ENCODE measurements around the gene COL4A2.
A peak's percentile ranks its signal among the peaks of the same experiment; 100 is the strongest.

DNA sequence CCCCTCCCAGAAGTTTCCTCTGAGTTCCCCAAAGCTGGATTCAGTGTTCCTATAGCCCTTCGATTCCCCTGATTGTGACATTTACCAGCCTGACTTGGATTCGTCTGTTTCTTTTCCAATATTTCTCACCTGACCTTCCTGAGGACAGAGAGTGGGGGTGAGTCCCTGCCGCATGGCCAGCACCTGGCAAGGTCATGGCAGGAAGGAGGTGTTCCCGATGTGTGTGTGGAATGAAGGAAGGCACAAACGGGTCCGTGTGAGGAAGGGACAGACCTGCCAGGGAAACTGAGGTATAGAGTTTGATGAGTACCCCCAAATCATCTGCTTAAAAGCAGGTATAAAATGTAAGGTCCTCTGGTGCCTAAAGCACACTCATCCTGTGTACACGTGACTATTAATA lies 3.4 kb upstream of the COL4A2 start:
- peak in 1 of 2 donors; percentile 14 for TF ChIP-seq POLR2A (IDR thresholded peaks at IDR 0.05)
- TF ChIP-seq, protein P1, sequence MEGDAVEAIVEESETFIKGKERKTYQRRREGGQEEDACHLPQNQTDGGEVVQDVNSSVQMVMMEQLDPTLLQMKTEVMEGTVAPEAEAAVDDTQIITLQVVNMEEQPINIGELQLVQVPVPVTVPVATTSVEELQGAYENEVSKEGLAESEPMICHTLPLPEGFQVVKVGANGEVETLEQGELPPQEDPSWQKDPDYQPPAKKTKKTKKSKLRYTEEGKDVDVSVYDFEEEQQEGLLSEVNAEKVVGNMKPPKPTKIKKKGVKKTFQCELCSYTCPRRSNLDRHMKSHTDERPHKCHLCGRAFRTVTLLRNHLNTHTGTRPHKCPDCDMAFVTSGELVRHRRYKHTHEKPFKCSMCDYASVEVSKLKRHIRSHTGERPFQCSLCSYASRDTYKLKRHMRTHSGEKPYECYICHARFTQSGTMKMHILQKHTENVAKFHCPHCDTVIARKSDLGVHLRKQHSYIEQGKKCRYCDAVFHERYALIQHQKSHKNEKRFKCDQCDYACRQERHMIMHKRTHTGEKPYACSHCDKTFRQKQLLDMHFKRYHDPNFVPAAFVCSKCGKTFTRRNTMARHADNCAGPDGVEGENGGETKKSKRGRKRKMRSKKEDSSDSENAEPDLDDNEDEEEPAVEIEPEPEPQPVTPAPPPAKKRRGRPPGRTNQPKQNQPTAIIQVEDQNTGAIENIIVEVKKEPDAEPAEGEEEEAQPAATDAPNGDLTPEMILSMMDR (IDR thresholded peaks at IDR 0.05): no peak
